Peyer's patch (tissue), 4 donors: ENCODE data around the gene HHAT. TPM values are rescaled to one million over a fixed set of nuclear protein-coding genes. Genes with fewer than 3 reads are reported as not detected.

ENCODE experiments used
- DNase-seq, 3 donors: peaks; one replicate each; pipeline ENCODE4 v3.0.0-alpha.2; 2017 to 2019
- H3K27ac ChIP-seq, 4 donors: fragments of 200-600 bp; sonication (generic); one replicate each; pipeline ENCODE4 v1.5.1; 2016 to 2019
- H3K27me3 ChIP-seq, 2 donors: fragments of 200-600 bp; sonication (generic); one replicate each; pipeline ENCODE4 v1.5.1; 2019
- H3K36me3 ChIP-seq, 3 donors: fragments of 200-600 bp; sonication (generic); one replicate each; pipeline ENCODE4 v1.5.1; 2016 to 2019
- H3K4me1 ChIP-seq, 4 donors: fragments of 200-600 bp; sonication (generic); one replicate each; pipeline ENCODE4 v1.5.1; 2016 to 2019
- H3K4me3 ChIP-seq, 4 donors: fragments of 200-600 bp; sonication (generic); 1 replicate in 3 of 4; 2 replicates in 1 of 4; pipeline ENCODE4 v1.5.1; 2016 to 2019; ENCODE audit warnings: mild to moderate bottlenecking in 1 of 4
- H3K9me3 ChIP-seq, 4 donors: fragments of 200-600 bp; sonication (generic); one replicate each; pipeline ENCODE4 v1.5.1; 2016 to 2019; ENCODE audit warnings: mild to moderate bottlenecking in 1 of 4
- POLR2A ChIP-seq, 2 donors: fragments of 450-650 bp; IDR thresholded peaks; one replicate each; pipeline ENCODE4 v1.5.1; 2017; ENCODE audit warnings: antibody characterized with exemption in 2 of 2, mild to moderate bottlenecking in 2 of 2, moderate library complexity in 2 of 2
- total RNA-seq, 4 donors: library from RNA; depleted of rRNA; stranded (reverse); fragments of >200 nt; gene quantifications; one replicate each; pipeline ENCODE4 v1.1.0, GENCODE V29; 2016
- TF ChIP-seq, protein P1 (sequence below), 6 experiments: fragments of 450-650 bp in 4 of 6; fragments of 200-600 bp in 2 of 6; sonication (generic) in 1 of 6; IDR thresholded peaks; one replicate each; pipeline ENCODE4 v1.5.1; 2017 to 2019; ENCODE audit warnings: antibody characterized with exemption in 6 of 6, mild to moderate bottlenecking in 3 of 6, moderate library complexity in 1 of 6

HHAT gene
- total RNA-seq, 4 donors from 2014 or later = 2.3 to 16.9 (median 7.3) TPM

DNA sequence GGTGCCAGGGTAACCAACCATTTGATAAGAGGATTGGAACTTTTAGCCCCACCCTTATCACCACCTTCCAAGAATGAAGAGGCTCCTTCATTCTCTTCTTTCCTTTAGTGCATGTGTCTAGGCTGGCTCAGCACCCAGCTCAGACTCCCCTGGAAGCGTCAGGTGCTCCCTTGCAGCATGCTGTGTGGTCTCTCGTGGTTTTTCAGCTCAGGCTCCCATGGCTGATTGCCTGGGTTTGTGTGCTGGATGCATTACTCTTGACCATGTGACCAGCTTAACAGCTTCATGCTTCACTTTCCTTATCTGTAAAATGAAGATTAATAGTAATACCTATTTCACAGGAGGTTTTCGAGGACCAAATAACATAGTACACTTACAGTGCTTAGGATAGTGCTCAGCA, 198.4 kb downstream of the HHAT start:
- no peaks in the 10 kb centered on the region for H3K4me1 ChIP-seq
- H3K27ac ChIP-seq = no peak overlapping the region
- H3K9me3 ChIP-seq = no peaks in the 10 kb centered on the region
- H3K27me3 ChIP-seq = no peaks in the 10 kb centered on the region
- no peak overlapping the region for H3K4me3 ChIP-seq
- H3K36me3 ChIP-seq = no peaks in the 10 kb centered on the region
- no peak for DNase-seq
- TF ChIP-seq POLR2A (IDR thresholded peaks at IDR 0.05) = no peak
- TF ChIP-seq, protein P1, sequence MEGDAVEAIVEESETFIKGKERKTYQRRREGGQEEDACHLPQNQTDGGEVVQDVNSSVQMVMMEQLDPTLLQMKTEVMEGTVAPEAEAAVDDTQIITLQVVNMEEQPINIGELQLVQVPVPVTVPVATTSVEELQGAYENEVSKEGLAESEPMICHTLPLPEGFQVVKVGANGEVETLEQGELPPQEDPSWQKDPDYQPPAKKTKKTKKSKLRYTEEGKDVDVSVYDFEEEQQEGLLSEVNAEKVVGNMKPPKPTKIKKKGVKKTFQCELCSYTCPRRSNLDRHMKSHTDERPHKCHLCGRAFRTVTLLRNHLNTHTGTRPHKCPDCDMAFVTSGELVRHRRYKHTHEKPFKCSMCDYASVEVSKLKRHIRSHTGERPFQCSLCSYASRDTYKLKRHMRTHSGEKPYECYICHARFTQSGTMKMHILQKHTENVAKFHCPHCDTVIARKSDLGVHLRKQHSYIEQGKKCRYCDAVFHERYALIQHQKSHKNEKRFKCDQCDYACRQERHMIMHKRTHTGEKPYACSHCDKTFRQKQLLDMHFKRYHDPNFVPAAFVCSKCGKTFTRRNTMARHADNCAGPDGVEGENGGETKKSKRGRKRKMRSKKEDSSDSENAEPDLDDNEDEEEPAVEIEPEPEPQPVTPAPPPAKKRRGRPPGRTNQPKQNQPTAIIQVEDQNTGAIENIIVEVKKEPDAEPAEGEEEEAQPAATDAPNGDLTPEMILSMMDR (IDR thresholded peaks at IDR 0.05) = no peak

DNA sequence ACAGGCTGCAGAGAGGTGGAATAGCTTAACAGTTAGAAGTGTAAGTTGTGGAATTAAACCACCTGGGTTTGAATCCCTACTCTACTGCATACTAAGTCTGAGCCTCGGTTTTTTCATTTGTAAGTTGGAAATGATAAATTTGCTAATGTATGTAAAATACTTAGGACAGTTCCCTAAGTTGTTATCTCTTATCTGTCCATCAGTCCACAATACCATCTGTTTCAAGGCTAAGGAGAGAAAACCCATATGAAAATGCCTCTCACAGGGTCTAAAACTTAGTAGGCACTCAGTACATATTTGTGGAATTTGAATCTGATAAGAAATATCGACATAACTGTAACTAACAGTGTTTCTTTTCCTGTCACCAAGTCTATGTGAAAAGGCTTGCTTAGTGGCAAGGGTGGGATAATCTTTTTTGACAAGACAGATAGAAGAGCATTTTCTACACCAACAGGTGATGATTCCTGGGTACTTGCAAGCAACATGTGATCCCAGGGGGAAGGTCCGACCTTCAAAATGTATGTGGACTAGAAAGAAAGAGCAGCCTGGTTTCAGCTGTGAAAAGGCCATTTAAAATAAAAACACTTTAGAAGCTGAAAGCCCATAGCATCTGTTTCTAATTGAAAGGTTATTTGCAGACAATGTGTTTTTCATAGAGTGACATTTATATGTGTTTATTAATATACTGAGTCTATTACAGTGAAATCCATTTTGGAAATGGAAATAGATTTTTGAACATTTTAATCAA, 202.9 kb downstream of the HHAT start:
- Histone ChIP-seq H3K9me3 (no peaks in the 10 kb centered on the region), H3K27me3 (no peaks in the 10 kb centered on the region), H3K36me3 (no peaks in the 10 kb centered on the region), H3K27ac (no peak overlapping the region), H3K4me3 (no peak overlapping the region), H3K4me1 (no peaks in the 10 kb centered on the region)
- no peak for TF ChIP-seq POLR2A (IDR thresholded peaks at IDR 0.05)
- TF ChIP-seq, protein P1 (IDR thresholded peaks at IDR 0.05) = no peak
- no peak for DNase-seq

DNA sequence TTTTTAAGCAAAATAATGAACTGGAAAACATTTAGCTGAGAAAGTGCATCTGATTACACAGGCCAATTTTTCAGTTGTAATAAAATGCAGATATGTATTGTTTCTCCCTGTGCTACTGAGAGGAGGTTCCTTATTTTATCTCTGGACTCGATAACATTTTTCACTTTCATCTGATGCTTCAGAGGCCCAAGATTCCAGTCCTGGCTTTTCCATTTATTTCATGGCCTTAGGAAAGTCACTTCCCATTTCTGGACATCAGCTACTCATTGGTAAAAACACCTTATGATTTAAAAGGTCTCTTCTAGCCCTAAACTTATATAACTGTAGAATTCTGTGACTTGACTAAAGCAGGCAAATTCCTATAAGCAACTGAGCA, 203.5 kb downstream of the HHAT start:
- no peaks in the 10 kb centered on the region for H3K4me1 ChIP-seq
- H3K27me3 ChIP-seq = no peaks in the 10 kb centered on the region
- no peaks in the 10 kb centered on the region for H3K9me3 ChIP-seq
- no peak overlapping the region for H3K27ac ChIP-seq
- TF ChIP-seq, protein P1 (IDR thresholded peaks at IDR 0.05) = no peak
- TF ChIP-seq POLR2A (IDR thresholded peaks at IDR 0.05) = no peak
- H3K4me3 ChIP-seq = no peak overlapping the region
- no peak for DNase-seq
- no peaks in the 10 kb centered on the region for H3K36me3 ChIP-seq

DNA sequence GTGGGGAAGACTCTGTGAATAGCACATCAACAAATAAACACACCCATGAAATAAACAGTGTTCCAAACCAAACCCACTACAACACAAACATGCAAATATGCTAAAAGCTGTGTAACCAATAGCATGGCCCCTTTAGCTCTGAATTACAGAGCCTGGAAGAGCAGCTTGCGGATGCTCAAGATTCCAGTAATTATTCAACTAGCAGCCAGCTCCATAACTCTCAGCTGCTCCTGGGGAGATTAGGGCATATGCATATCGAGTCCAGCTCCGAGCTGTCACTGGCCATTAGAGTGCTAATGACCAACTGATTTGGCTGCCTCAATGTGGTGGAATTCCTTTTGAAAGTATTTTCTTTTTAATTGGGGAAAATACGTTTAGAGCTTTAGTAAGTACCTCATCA, 207.1 kb downstream of the HHAT start:
- no peak overlapping the region for H3K27ac ChIP-seq
- H3K4me3 ChIP-seq = no peak overlapping the region
- TF ChIP-seq POLR2A (IDR thresholded peaks at IDR 0.05) = no peak
- TF ChIP-seq, protein P1 (IDR thresholded peaks at IDR 0.05) = no peak

DNA sequence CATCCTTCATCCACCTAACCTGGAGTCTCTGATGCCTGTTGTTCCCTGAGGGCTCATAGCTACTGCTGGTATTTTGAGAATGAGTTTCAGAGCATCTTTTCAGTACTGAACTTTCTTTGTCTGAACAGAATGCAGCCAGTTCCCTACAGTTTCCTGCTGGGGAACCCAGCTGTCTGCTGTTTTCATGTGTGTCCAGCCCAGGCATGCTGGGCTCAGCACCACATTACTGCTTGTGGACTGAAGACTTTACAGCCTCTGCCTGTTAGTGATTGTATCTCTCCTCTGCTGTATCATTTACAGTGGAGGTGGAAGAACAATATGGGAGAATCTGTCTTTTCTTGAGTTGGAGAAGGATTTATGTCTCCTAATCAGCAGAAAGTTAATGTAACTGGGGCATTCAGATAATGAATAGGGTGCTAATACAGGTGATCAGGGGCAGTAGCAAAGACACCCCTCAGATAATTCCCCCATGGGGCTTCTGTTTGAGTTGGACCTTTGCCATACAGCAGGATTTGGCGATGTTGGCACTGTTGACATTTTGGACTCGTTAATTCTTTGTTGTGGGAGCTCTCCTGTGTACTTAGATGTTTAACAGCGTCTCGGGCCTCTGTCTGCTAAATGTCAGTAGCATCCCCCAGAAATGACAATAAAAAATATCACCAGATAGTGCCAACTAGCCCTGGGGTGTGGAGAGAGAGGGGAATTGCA, 207.7 kb downstream of the HHAT start:
- H3K27ac ChIP-seq = no peak overlapping the region
- H3K4me3 ChIP-seq = no peak overlapping the region
- H3K4me1 ChIP-seq = no peaks in the 10 kb centered on the region
- no peak for DNase-seq
- TF ChIP-seq, protein P1 (IDR thresholded peaks at IDR 0.05) = no peak
- no peak for TF ChIP-seq POLR2A (IDR thresholded peaks at IDR 0.05)
- H3K27me3 ChIP-seq = no peaks in the 10 kb centered on the region
- no peaks in the 10 kb centered on the region for H3K36me3 ChIP-seq
- no peaks in the 10 kb centered on the region for H3K9me3 ChIP-seq

More for the DNA sequence above, 207.1 kb downstream of the HHAT start:
- Histone ChIP-seq H3K9me3 (no peaks in the 10 kb centered on the region), H3K27me3 (no peaks in the 10 kb centered on the region), H3K4me1 (no peaks in the 10 kb centered on the region), H3K36me3 (no peaks in the 10 kb centered on the region)
- DNase-seq = no peak
